WTC11 (cell line): ENCODE data around the gene LENEP.

Experiments
- ATF2 ChIP-seq: sonication (generic); formaldehyde crosslinking; IDR thresholded peaks from 2 replicates; pipeline ENCODE4 v1.8.1; 2022; ENCODE audit warnings: low read depth, missing genetic modification reagents, borderline replicate concordance
- STAT6 ChIP-seq: sonication (generic); formaldehyde crosslinking; conservative IDR thresholded peaks from 2 replicates; pipeline ENCODE4 v1.8.1; 2023; ENCODE audit warnings: mild to moderate bottlenecking, low read depth, missing genetic modification reagents, moderate library complexity
- TCF7 ChIP-seq: sonication (generic); formaldehyde crosslinking; IDR thresholded peaks from 2 replicates; pipeline ENCODE4 v1.8.0; 2022; ENCODE audit warnings: mild to moderate bottlenecking, low read depth, missing genetic modification reagents, moderate library complexity

GRCh38 chr1:154957091-154957657 lies 36.2 kb upstream of the LENEP start:
- TF ChIP-seq ATF2 (CRISPR knock-in tag) (no peak), TCF7 (no peak), STAT6 (CRISPR knock-in tag) (no peak)
